HG03196 (cell line): Measurements from ENCODE around the gene CCP110.
"Not testable (repeated sequence)": the region's sequence is repeated elsewhere in the genome, so short reads cannot be mapped to it uniquely, and the experiment has no call there.

Experiments used
- ATAC-seq: cut with Tn5 transposase; IDR thresholded peaks from one replicate; pipeline ENCODE4 v1.9.1; 2021; ENCODE audit not compliant: unreplicated experiment

CCP110 gene

GRCh38 chr16:19512297-19512696, 11.4 kb upstream of the CCP110 start:
- ATAC-seq = no peak

GRCh38 chr16:19513377-19514053, 10.2 kb upstream of the CCP110 start:
- no peak for ATAC-seq

GRCh38 chr16:19515757-19516156, 8.0 kb upstream of the CCP110 start:
- ATAC-seq = no peak

GRCh38 chr16:19517424-19518089, 6.2 kb upstream of the CCP110 start:
- no peak for ATAC-seq

GRCh38 chr16:19518388-19518787, 5.4 kb upstream of the CCP110 start:
- ATAC-seq = no peak

- ATAC-seq = no peak
Observed at GRCh38 chr16:19520861-19521331, 2.8 kb upstream of the CCP110 start.

GRCh38 chr16:19521471-19522396, 2.0 kb upstream of the CCP110 start, which contains the start of gene GDE1:
GDE1 (minus strand) TSS chr16:19522098; CDS start chr16:19521964, 134 bp downstream.
- peak; percentile 67 for ATAC-seq

- ATAC-seq = no peak
Observed at GRCh38 chr16:19522397-19522732, 1.4 kb upstream of the CCP110 start.

GRCh38 chr16:19522760-19523159, 982 bp upstream of the CCP110 start:
- ATAC-seq = no peak

- no peak for ATAC-seq
Observed at GRCh38 chr16:19523184-19523558, 571 bp upstream of the CCP110 start.

- no peak for ATAC-seq
Observed at GRCh38 chr16:19524356-19524615, 544 bp downstream of the CCP110 start.

- no peak for ATAC-seq
Observed at GRCh38 chr16:19524616-19525384, 1.1 kb downstream of the CCP110 start.

GRCh38 chr16:19525385-19525723, 1.6 kb downstream of the CCP110 start:
- no peak for ATAC-seq

- no peak for ATAC-seq
Observed at GRCh38 chr16:19527161-19527560, 3.4 kb downstream of the CCP110 start.

- ATAC-seq = no peak
Observed at GRCh38 chr16:19528666-19529065, 4.9 kb downstream of the CCP110 start.

- ATAC-seq = no peak
Observed at GRCh38 chr16:19532601-19533000, 8.9 kb downstream of the CCP110 start.

GRCh38 chr16:19540241-19540970, 16.7 kb downstream of the CCP110 start:
- no peak for ATAC-seq

- ATAC-seq = no peak
Observed at GRCh38 chr16:19542138-19542821, 18.5 kb downstream of the CCP110 start.

- ATAC-seq = not testable (repeated sequence)
Observed at GRCh38 chr16:19543278-19543996, 19.7 kb downstream of the CCP110 start.
